Measurements from ENCODE around the gene CNBP.

DNA sequence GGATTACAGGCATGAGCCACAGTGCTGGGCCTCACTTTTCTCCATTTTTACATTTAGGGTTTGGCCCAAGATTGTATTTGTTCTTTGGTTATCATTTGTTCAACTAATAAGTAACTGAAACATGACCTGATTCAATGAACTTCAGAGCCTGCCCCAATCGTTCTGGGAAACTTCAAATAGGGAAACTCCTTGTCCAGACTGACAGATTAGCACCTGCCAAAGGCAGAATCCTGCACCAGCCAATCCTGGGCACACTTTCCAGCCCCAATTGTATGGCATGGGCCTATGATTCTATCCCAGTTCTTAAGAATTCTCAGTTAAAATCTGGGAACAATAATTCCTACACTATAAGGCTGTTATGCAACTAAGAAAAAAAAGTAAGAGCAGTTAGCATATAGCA lies 43.8 kb downstream of the CNBP start:
- TF ChIP-seq EZH2 (IDR thresholded peaks at IDR 0.05; ENCODE audit: insufficient read depth, low read length) = no peak
- TF ChIP-seq, protein P1, sequence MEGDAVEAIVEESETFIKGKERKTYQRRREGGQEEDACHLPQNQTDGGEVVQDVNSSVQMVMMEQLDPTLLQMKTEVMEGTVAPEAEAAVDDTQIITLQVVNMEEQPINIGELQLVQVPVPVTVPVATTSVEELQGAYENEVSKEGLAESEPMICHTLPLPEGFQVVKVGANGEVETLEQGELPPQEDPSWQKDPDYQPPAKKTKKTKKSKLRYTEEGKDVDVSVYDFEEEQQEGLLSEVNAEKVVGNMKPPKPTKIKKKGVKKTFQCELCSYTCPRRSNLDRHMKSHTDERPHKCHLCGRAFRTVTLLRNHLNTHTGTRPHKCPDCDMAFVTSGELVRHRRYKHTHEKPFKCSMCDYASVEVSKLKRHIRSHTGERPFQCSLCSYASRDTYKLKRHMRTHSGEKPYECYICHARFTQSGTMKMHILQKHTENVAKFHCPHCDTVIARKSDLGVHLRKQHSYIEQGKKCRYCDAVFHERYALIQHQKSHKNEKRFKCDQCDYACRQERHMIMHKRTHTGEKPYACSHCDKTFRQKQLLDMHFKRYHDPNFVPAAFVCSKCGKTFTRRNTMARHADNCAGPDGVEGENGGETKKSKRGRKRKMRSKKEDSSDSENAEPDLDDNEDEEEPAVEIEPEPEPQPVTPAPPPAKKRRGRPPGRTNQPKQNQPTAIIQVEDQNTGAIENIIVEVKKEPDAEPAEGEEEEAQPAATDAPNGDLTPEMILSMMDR (IDR thresholded peaks at IDR 0.05; ENCODE audit: insufficient read depth, low read depth, low read length) = no peak
